NT2/D1 (cell line): ENCODE measurements around the gene IRAK4.

ENCODE experiments used
- SUZ12 ChIP-seq: IDR thresholded peaks from 2 replicates; pipeline ENCODE4 v1.6.1; 2011; ENCODE audit not compliant: insufficient read length, insufficient read depth; ENCODE audit errors: extremely low read depth
- YY1 ChIP-seq: IDR thresholded peaks from 2 replicates; pipeline ENCODE4 v1.6.1; 2011; ENCODE audit not compliant: insufficient read length, insufficient read depth
- ZNF274 ChIP-seq: IDR thresholded peaks from 2 replicates; pipeline ENCODE4 v1.6.1; 2011; ENCODE audit warnings: mild to moderate bottlenecking, low read depth, low read length

- TF ChIP-seq YY1 (no peak), ZNF274 (no peak), SUZ12 (no peak)
These were observed 5.8 kb downstream of the IRAK4 start for GRCh38 chr12:43764528-43764927.
